Measurements from ENCODE around the gene CD180. TPM values are rescaled to one million over a fixed set of nuclear protein-coding genes. Genes with fewer than 3 reads are reported as not detected.

Gene CD180
- polyA plus RNA-seq, 1 experiment = not detected

DNA sequence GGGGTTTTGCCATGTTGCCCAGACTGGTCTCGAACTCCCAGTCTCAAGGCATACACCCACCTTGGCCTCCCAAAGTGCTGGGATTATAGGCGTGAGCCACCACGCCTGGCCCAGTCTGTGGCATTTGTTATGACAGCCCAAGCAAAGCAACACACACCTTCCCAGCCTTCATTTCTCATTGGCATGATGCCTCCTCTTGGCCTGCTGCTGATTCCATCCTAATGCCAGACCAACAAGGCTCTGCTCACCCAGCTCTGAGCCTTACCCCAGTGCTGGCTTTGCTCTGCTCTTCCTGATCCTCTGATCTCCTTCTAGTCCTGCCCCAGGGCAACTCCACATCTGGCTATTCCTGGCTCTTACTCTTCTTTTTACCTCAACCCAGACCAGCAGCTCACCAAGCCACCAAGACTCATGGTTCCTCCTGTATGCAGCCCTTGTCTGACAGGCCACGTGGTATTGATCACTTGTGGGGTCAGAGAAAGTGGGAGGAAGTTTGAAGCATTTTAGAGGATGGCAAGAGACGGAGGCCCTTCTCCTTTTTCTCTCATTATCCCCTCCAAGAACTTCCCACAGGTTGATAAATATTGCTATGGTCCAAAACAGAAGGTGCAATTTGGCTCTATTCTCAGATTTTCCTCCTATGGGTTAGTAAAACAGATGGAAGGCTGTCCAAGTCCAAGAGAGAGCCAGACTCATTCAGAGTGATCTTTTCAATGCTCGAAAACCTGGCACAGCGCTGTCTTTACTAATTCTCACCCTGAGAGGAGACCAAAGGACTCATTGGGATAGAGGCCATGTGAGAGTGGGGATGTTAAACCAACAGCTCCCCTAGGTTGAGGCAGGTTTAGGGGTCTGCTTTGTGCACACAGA, 958 bp downstream of the CD180 start:
- TF ChIP-seq CTCF (IDR thresholded peaks at IDR 0.05; ENCODE audit: insufficient read depth, low read depth, low read length) = no peak
- ChIA-PET CTCF (no interaction called here), POLR2A (no interaction called here)
- no peaks in the 10 kb centered on the region for H3K36me3 ChIP-seq (ENCODE audit: control insufficient read depth, insufficient read depth, low read length)
- H3K27me3 ChIP-seq (ENCODE audit: control insufficient read depth, insufficient read depth, low read length) = 0 out of 2 replicates have a peak, but pooled peaks cover 2% of the 10 kb centered on the region
- DNase-seq (ENCODE audit: low read depth) = no peak
- H3K4me3 ChIP-seq (ENCODE audit: low read depth, low read length) = no peak overlapping the region

DNA sequence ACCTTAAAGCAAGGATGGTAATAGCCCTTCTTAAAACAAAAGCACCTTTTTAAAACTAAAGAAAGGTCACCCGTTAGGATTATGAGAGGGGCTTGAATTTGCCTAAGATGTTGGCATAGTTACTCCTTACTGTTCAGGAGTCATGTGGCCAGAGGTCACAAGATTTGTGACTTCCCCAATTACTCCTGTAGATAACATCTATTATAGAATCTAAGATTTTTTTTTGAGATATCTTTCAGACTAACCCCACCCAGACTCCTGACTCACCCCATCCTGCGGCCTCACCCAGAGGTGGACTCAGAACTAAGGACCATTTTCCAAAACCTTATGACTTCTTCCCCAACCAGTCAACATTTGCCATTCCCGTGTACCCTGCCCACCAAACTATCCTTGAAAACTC, 2.4 kb downstream of the CD180 start:
- Histone ChIP-seq H3K36me3 (ENCODE audit: control insufficient read depth, insufficient read depth, low read length) (no peaks in the 10 kb centered on the region), H3K4me3 (ENCODE audit: low read depth, low read length) (no peak overlapping the region), H3K27me3 (ENCODE audit: control insufficient read depth, insufficient read depth, low read length) (0 out of 2 replicates have a peak, but pooled peaks cover 2% of the 10 kb centered on the region)
- CTCF ChIA-PET = no interaction called here
- POLR2A ChIA-PET = no interaction called here
- no peak for TF ChIP-seq CTCF (IDR thresholded peaks at IDR 0.05; ENCODE audit: insufficient read depth, low read depth, low read length)
- no peak for DNase-seq (ENCODE audit: low read depth)

DNA sequence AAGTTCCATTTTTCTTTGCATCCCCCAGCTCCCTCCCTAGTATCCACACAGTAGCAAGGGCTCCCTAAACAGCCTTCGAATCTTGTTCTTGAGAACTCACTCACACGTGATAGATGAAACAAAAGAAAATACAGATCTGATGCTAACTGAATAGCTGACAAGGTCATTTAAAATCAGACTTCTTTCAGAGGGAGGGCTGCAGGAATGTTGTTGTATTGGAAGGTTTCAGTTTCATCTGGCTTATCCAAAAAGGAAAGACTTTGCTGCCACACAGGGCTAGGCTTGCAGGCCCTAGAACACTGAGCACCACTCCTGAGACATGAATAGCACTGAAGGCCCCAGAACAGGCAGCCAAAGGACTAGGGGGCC, 3.2 kb downstream of the CD180 start:
- Histone ChIP-seq H3K4me3 (ENCODE audit: low read depth, low read length) (no peak overlapping the region), H3K36me3 (ENCODE audit: control insufficient read depth, insufficient read depth, low read length) (no peaks in the 10 kb centered on the region), H3K27me3 (ENCODE audit: control insufficient read depth, insufficient read depth, low read length) (0 out of 2 replicates have a peak, but pooled peaks cover 2% of the 10 kb centered on the region)
- no peak for DNase-seq (ENCODE audit: low read depth)
- TF ChIP-seq CTCF (IDR thresholded peaks at IDR 0.05; ENCODE audit: insufficient read depth, low read depth, low read length) = no peak
- ChIA-PET POLR2A (no interaction called here), CTCF (no interaction called here)

GRCh38 chr5:67192719-67193438, 3.7 kb downstream of the CD180 start:
- DNase-seq (ENCODE audit: low read depth) = no peak
- CTCF ChIA-PET = no interaction called here
- H3K27me3 ChIP-seq (ENCODE audit: control insufficient read depth, insufficient read depth, low read length) = peaks cover 2% of the 10 kb centered on the region; the same call in 1 of the 2 replicates
- POLR2A ChIA-PET = no interaction called here
- H3K4me3 ChIP-seq (ENCODE audit: low read depth, low read length) = no peak overlapping the region
- no peaks in the 10 kb centered on the region for H3K36me3 ChIP-seq (ENCODE audit: control insufficient read depth, insufficient read depth, low read length)
- TF ChIP-seq CTCF (IDR thresholded peaks at IDR 0.05; ENCODE audit: insufficient read depth, low read depth, low read length) = no peak

GRCh38 chr5:67190861-67191260, 5.7 kb downstream of the CD180 start:
- TF ChIP-seq CTCF (IDR thresholded peaks at IDR 0.05; ENCODE audit: insufficient read depth, low read depth, low read length) = no peak
- Histone ChIP-seq H3K27me3 (ENCODE audit: control insufficient read depth, insufficient read depth, low read length) (no peaks in the 10 kb centered on the region; the same call in 1 of the 2 replicates), H3K4me3 (ENCODE audit: low read depth, low read length) (no peak overlapping the region), H3K36me3 (ENCODE audit: control insufficient read depth, insufficient read depth, low read length) (no peaks in the 10 kb centered on the region)
- ChIA-PET POLR2A (no interaction called here), CTCF (interaction anchor here (1.0 kb wide), 1 partner anchor 8 kb away, joined by 3 read pairs; no protein-coding TSS in a partner anchor)
- no peak for DNase-seq (ENCODE audit: low read depth)

Measured in BJ (cell line).